H1 (cell line): ENCODE data around the gene TRAF1. TPM values are rescaled to one million over a fixed set of nuclear protein-coding genes. Genes with fewer than 3 reads are reported as not detected.

Source experiments
- CTCF ChIA-PET: fragments of 300-600 bp; sonication (Branson Sonifier 250); formaldehyde crosslinking; loops from one replicate; lab custom pipeline; 2021; ENCODE audit not compliant: partially characterized antibody; lab: Charles Lee
- POLR2A ChIA-PET: fragments of 300-600 bp; sonication (Branson Sonifier 250); formaldehyde crosslinking; loops from one replicate; lab custom pipeline; 2021; ENCODE audit warnings: inconsistent platforms; ENCODE audit not compliant: partially characterized antibody; lab: Charles Lee
- DNase-seq, 2 experiments: peaks; one replicate each; pipeline versions ENCODE4 v3.0.0 to v3.0.0-alpha.2; 2010 to 2022; ENCODE audit warnings: low spot score in 2 of 2, low read depth in 1 of 2, mixed read lengths in 1 of 2
- FAIRE-seq: peaks from 2 replicates; lab custom pipeline; 2011; peaks lifted over from hg19 to GRCh38; lab: Jason Lieb, UNC
- H2AFZ ChIP-seq: 2 replicates; pipeline ENCODE4 v1.8.1; 2012; ENCODE audit warnings: low read length, inconsistent platforms
- H2AK5ac ChIP-seq: 2 replicates; pipeline ENCODE4 v1.6.1; 2013; ENCODE audit warnings: low read depth, low read length
- H2BK120ac ChIP-seq: replicated peaks from 2 replicates; pipeline ENCODE3; 2013; ENCODE audit warnings: low read depth, low read length, inconsistent platforms
- H2BK12ac ChIP-seq: 2 replicates; pipeline ENCODE4 v1.6.1; 2013; ENCODE audit warnings: low read depth, low read length
- H2BK15ac ChIP-seq: 2 replicates; pipeline ENCODE4 v1.6.1; 2013; ENCODE audit warnings: low read length
- H2BK20ac ChIP-seq: 2 replicates; pipeline ENCODE4 v1.6.1; 2013; ENCODE audit warnings: low read length
- H2BK5ac ChIP-seq: 2 replicates; pipeline ENCODE4 v1.6.1; 2013; ENCODE audit warnings: low read depth, low read length
- H3K14ac ChIP-seq: 2 replicates; pipeline ENCODE4 v1.6.1; 2013; ENCODE audit warnings: inconsistent platforms; ENCODE audit not compliant: insufficient read length
- H3K18ac ChIP-seq: 2 replicates; pipeline ENCODE4 v1.6.1; 2013; ENCODE audit warnings: low read length; ENCODE audit errors: extremely low read depth
- H3K23ac ChIP-seq: 2 replicates; pipeline ENCODE4 v1.6.1; 2013; ENCODE audit warnings: inconsistent platforms; ENCODE audit not compliant: insufficient read length
- H3K23me2 ChIP-seq: 2 replicates; pipeline ENCODE4 v1.6.1; 2013; ENCODE audit warnings: low read depth, low read length
- H3K27ac ChIP-seq: 2 replicates; pipeline ENCODE4 v1.6.1; 2011; ENCODE audit warnings: low read depth, low read length, inconsistent platforms
- H3K27me3 ChIP-seq, 4 experiments: replicated peaks in 1 of 4; 1 replicate in 1 of 4; 2 replicates in 3 of 4; pipeline versions ENCODE4 v1.6.1 to v1.8.1; 2011 to 2013; ENCODE audit warnings: low read length in 3 of 4, mild to moderate bottlenecking in 3 of 4, inconsistent platforms in 2 of 4, mixed read lengths in 2 of 4, moderate library complexity in 1 of 4; ENCODE audit not compliant: control insufficient read depth in 3 of 4, insufficient read depth in 3 of 4; ENCODE audit errors: extremely low read depth in 1 of 4
- H3K36me3 ChIP-seq, 4 experiments: 2 replicates each; pipeline versions ENCODE4 v1.6.1 to v1.8.1; 2011 to 2013; ENCODE audit warnings: mild to moderate bottlenecking in 4 of 4, low read length in 3 of 4, moderate library complexity in 2 of 4, control low read depth in 1 of 4, inconsistent platforms in 1 of 4; ENCODE audit not compliant: insufficient read depth in 4 of 4, control insufficient read depth in 2 of 4
- H3K4ac ChIP-seq: replicated peaks from 2 replicates; pipeline ENCODE3; 2013; ENCODE audit warnings: low read length, low read depth, mixed read lengths, inconsistent platforms; ENCODE audit not compliant: insufficient read length
- H3K4me1 ChIP-seq, 4 experiments: replicated peaks in 1 of 4; 1 replicate in 1 of 4; 2 replicates in 3 of 4; pipeline versions ENCODE4 v1.6.1 to v1.8.1; 2011 to 2013; ENCODE audit warnings: low read length in 3 of 4, inconsistent platforms in 2 of 4, mixed read lengths in 1 of 4; ENCODE audit not compliant: insufficient read depth in 4 of 4, control insufficient read depth in 3 of 4
- H3K4me2 ChIP-seq, 2 experiments: 2 replicates each; pipeline versions ENCODE4 v1.6.1 to v1.8.1; 2011 to 2013; ENCODE audit warnings: low read depth in 2 of 2, low read length in 2 of 2, control low read depth in 1 of 2, inconsistent platforms in 1 of 2, mild to moderate bottlenecking in 1 of 2; ENCODE audit not compliant: insufficient read depth in 1 of 2
- H3K4me3 ChIP-seq, 4 experiments: fragments of 200-600, 300-600 bp in 1 of 4; sonication (generic), shearing (Covaris generic), sonication (Bioruptor Twin) in 1 of 4; 2 replicates each; pipeline versions ENCODE4 v1.5.1 to v1.8.1; 2011 to 2016; ENCODE audit warnings: low read length in 4 of 4, low read depth in 3 of 4, control low read depth in 2 of 4, inconsistent platforms in 2 of 4, mild to moderate bottlenecking in 2 of 4, mixed read lengths in 1 of 4, moderate library complexity in 1 of 4; ENCODE audit not compliant: insufficient read depth in 2 of 4; ENCODE audit errors: extremely low read depth in 1 of 4
- H3K56ac ChIP-seq: replicated peaks from 2 replicates; pipeline ENCODE3; 2013; ENCODE audit warnings: low read depth, mild to moderate bottlenecking, mixed read lengths, low read length, inconsistent platforms; ENCODE audit not compliant: insufficient read length
- H3K79me1 ChIP-seq: 2 replicates; pipeline ENCODE4 v1.6.1; 2013; ENCODE audit warnings: low read depth, low read length, control low read depth
- H3K79me2 ChIP-seq, 2 experiments: 2 replicates each; pipeline versions ENCODE4 v1.6.1 to v1.8.1; 2012 to 2013; ENCODE audit warnings: low read length in 2 of 2, mild to moderate bottlenecking in 2 of 2, inconsistent platforms in 1 of 2; ENCODE audit not compliant: insufficient read depth in 2 of 2, control insufficient read depth in 1 of 2
- H3K9ac ChIP-seq, 4 experiments: replicated peaks in 1 of 4; 1 replicate in 1 of 4; 2 replicates in 3 of 4; pipeline versions ENCODE4 v1.6.1 to v1.8.1; 2011 to 2013; ENCODE audit warnings: low read depth in 3 of 4, low read length in 3 of 4, control low read depth in 2 of 4, mild to moderate bottlenecking in 2 of 4, moderate library complexity in 2 of 4, inconsistent platforms in 1 of 4; ENCODE audit errors: extremely low read depth in 1 of 4
- H3K9me3 ChIP-seq, 2 experiments: 2 replicates each; pipeline versions ENCODE4 v1.6.1 to v1.8.1; 2012 to 2013; ENCODE audit warnings: mild to moderate bottlenecking in 2 of 2, moderate library complexity in 2 of 2, control low read depth in 1 of 2, inconsistent platforms in 1 of 2, low read depth in 1 of 2, low read length in 1 of 2, mixed read lengths in 1 of 2; ENCODE audit not compliant: insufficient read depth in 2 of 2
- H4K20me1 ChIP-seq, 2 experiments: replicated peaks in 1 of 2; 2 replicates each; pipeline versions ENCODE3 to v1.8.1; 2011 to 2013; ENCODE audit warnings: inconsistent platforms in 2 of 2, low read length in 2 of 2, mild to moderate bottlenecking in 1 of 2; ENCODE audit not compliant: insufficient read depth in 2 of 2, control insufficient read depth in 1 of 2
- H4K5ac ChIP-seq: 2 replicates; pipeline ENCODE4 v1.6.1; 2013; ENCODE audit warnings: low read length, low read depth, mixed read lengths, inconsistent platforms; ENCODE audit not compliant: insufficient read length
- H4K8ac ChIP-seq: 2 replicates; pipeline ENCODE4 v1.8.0; 2013; ENCODE audit warnings: mild to moderate bottlenecking, moderate library complexity, low read length, inconsistent platforms; ENCODE audit not compliant: insufficient read depth; ENCODE audit errors: extremely low read depth
- H4K91ac ChIP-seq: replicated peaks from 2 replicates; pipeline ENCODE3; 2013; ENCODE audit warnings: low read length, mixed read lengths, inconsistent platforms; ENCODE audit not compliant: insufficient read length
- KDM4A ChIP-seq: IDR thresholded peaks from one replicate; pipeline ENCODE4 v1.7.1; 2012; ENCODE audit warnings: low read depth, mild to moderate bottlenecking, moderate library complexity, low read length, inconsistent platforms; ENCODE audit not compliant: severe bottlenecking
- TBP ChIP-seq: IDR thresholded peaks from 2 replicates; pipeline ENCODE4 v1.6.1; 2011; ENCODE audit warnings: low read depth, low read length, improper control_type of control experiment
- ZNF274 ChIP-seq: IDR thresholded peaks from 2 replicates; pipeline ENCODE4 v1.7.0; 2012; ENCODE audit warnings: low read length, borderline replicate concordance; ENCODE audit errors: extremely low read depth
- WGBS, 2 experiments: shearing (Covaris generic) in 1 of 2; methylation state at CpG; one replicate each; pipeline versions ENCODE4 v1.1.6 to v1.1.7; 2013 to 2015; ENCODE audit warnings: low lambda C conversion rate in 2 of 2, mixed read lengths in 2 of 2, inconsistent platforms in 1 of 2, low coverage in 1 of 2, missing lambda C conversion rate in 1 of 2; ENCODE audit not compliant: insufficient replicate concordance in 2 of 2, insufficient coverage in 1 of 2, insufficient read length in 1 of 2; ENCODE audit errors: extremely low coverage in 1 of 2, missing lambda C conversion rate in 1 of 2; 5-methylcytosine and 5-hydroxymethylcytosine counted together
- polyA plus RNA-seq, 7 experiments: library from polyadenylated mRNA; depleted of rRNA in 3 of 7; stranded (reverse) in 5 of 7; unstranded in 2 of 7; fragments of >200 nt in 5 of 7; fragments of 200-250 nt in 2 of 7; gene quantifications; 1 replicate in 5 of 7; 2 replicates in 1 of 7; 4 replicates in 1 of 7; pipeline versions ENCODE4 v1.2.1 to v1.2.3, GENCODE V29; 2011 to 2013; ENCODE audit warnings: missing spikeins in 2 of 7, mixed read lengths in 2 of 7
- total RNA-seq: library from RNA; stranded (reverse); fragmentation: NEBNext Ultra II Directional; extraction: Animal tissue kit (Norgen Biotek cat#: 25700); gene quantifications from 2 replicates; pipeline ENCODE4 v1.2.1, GENCODE V29; 2021

The TRAF1 gene
- total and polyA plus RNA-seq, 2 of the 8 experiments (the other 6 are each of a cell fraction or from before 2014, with no cell fraction given): 1.6 to 3.2 TPM

GRCh38 chr9:120864719-120865118 is 61.9 kb downstream of the TRAF1 start:
- Histone ChIP-seq H3K23me2 (no peaks in the 10 kb centered on the region), H2BK20ac (no peak overlapping the region), H2BK5ac (no peak overlapping the region), H3K36me3 (peaks cover 0 to 15% (median 5%) of the 10 kb centered on the region in 4 experiments; a peak in 5 of 8 replicates), H4K5ac (no peak overlapping the region), H3K4me3 (no peak overlapping the region), H3K9ac (no peak overlapping the region), H2BK15ac (no peak overlapping the region), H2AFZ (no peak overlapping the region), H2BK120ac (no peak overlapping the region), H3K79me1 (no peaks in the 10 kb centered on the region), H3K79me2 (no peaks in the 10 kb centered on the region), H3K27ac (no peak overlapping the region), H4K8ac (no peak overlapping the region), H3K4me2 (no peak overlapping the region), H3K18ac (no peak overlapping the region), H3K23ac (no peak overlapping the region), H4K91ac (no peak overlapping the region), H3K9me3 (no peaks in the 10 kb centered on the region), H3K56ac (no peak overlapping the region), H3K4ac (no peak overlapping the region), H3K4me1 (peaks cover 0 to 10% (median 5%) of the 10 kb centered on the region in 4 experiments; a peak in 6 of 7 replicates), H2BK12ac (no peak overlapping the region), H3K27me3 (no peaks in the 10 kb centered on the region), H3K14ac (no peak overlapping the region), H2AK5ac (no peak overlapping the region), H4K20me1 (no peaks in the 10 kb centered on the region)
- no peak for TF ChIP-seq ZNF274
- no peak for TF ChIP-seq TBP
- TF ChIP-seq KDM4A: no peak
- ChIA-PET POLR2A (interaction anchor here (1.2 to 8.4 kb wide), 3 partner anchors 10 to 16 kb away, joined by 3 to 61 read pairs (median 6); no protein-coding TSS in a partner anchor), CTCF (interaction anchor here (0.6 to 10.5 kb wide), 16 partner anchors 8 to 435 kb away, joined by 3 to 108 read pairs (median 5); partner anchors contain the start of gene PSMD5)
- 89% methylated on average over 5 of the region's 5 CpGs; no CpG with 5 or more reads in 1 of the 2 experiments for WGBS, 2 experiments
- no peak for DNase-seq
- FAIRE-seq: no peak
